C4-2B (cell line): ENCODE measurements around the gene CDKL4.

Experiments used
- ZFX ChIP-seq: fragments of 450-650 bp; IDR thresholded peaks from 2 replicates; pipeline ENCODE4 v1.6.1; 2017
- TF ChIP-seq, protein P1 (sequence below): fragments of 450-650 bp; conservative IDR thresholded peaks from 2 replicates; pipeline ENCODE4 v1.5.1; 2017; ENCODE audit warnings: mild to moderate bottlenecking

DNA sequence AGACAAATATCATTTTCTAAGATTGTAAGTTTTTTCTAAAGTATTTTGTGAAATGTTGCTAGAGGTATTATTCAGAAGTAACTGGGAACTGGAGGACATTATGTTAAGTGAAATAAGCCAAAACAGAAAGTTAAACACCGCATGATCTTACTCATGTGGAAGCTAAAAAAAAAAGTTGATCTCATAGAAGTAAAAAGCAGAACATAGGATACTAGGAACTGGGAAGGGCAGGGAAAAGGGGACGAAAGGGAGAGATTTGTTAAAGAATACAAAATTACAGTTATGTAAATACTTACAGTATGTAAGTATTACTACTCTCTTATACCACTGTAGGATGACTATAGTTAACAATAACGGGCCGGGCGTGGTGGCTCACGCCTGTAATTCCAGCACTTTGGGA, 46.7 kb upstream of the CDKL4 start:
- TF ChIP-seq, protein P1, sequence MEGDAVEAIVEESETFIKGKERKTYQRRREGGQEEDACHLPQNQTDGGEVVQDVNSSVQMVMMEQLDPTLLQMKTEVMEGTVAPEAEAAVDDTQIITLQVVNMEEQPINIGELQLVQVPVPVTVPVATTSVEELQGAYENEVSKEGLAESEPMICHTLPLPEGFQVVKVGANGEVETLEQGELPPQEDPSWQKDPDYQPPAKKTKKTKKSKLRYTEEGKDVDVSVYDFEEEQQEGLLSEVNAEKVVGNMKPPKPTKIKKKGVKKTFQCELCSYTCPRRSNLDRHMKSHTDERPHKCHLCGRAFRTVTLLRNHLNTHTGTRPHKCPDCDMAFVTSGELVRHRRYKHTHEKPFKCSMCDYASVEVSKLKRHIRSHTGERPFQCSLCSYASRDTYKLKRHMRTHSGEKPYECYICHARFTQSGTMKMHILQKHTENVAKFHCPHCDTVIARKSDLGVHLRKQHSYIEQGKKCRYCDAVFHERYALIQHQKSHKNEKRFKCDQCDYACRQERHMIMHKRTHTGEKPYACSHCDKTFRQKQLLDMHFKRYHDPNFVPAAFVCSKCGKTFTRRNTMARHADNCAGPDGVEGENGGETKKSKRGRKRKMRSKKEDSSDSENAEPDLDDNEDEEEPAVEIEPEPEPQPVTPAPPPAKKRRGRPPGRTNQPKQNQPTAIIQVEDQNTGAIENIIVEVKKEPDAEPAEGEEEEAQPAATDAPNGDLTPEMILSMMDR: no peak
- TF ChIP-seq ZFX: no peak
